H1 (cell line): Measurements from ENCODE around the gene LITAF. TPM values are rescaled to one million over a fixed set of nuclear protein-coding genes. Genes with fewer than 3 reads are reported as not detected.

ENCODE experiments used
- ASH2L ChIP-seq: fragments of 200-600, 300-600 bp; sonication (generic); IDR thresholded peaks from one replicate; pipeline ENCODE4 v1.7.1; 2017; ENCODE audit warnings: low read length
- CHD7 ChIP-seq: fragments of 300-600 bp; sonication (generic); IDR thresholded peaks from 2 replicates; pipeline ENCODE4 v1.7.1; 2012; ENCODE audit warnings: low read length, moderate library complexity, mild to moderate bottlenecking, inconsistent platforms; ENCODE audit not compliant: insufficient replicate concordance
- HDAC2 ChIP-seq, 2 experiments: fragments of 300-600 bp in 1 of 2; sonication (generic) in 1 of 2; IDR thresholded peaks; 2 replicates each; pipeline ENCODE4 v1.6.1; 2011 to 2012; ENCODE audit warnings: low read depth in 2 of 2, low read length in 2 of 2, mild to moderate bottlenecking in 2 of 2, moderate library complexity in 2 of 2, borderline replicate concordance in 1 of 2, inconsistent platforms in 1 of 2
- polyA plus RNA-seq, 7 experiments: library from polyadenylated mRNA; depleted of rRNA in 3 of 7; stranded (reverse) in 5 of 7; unstranded in 2 of 7; fragments of >200 nt in 5 of 7; fragments of 200-250 nt in 2 of 7; gene quantifications; 1 replicate in 5 of 7; 2 replicates in 1 of 7; 4 replicates in 1 of 7; pipeline versions ENCODE4 v1.2.1 to v1.2.3, GENCODE V29; 2011 to 2013; ENCODE audit warnings: missing spikeins in 2 of 7, mixed read lengths in 2 of 7
- total RNA-seq: library from RNA; stranded (reverse); fragmentation: NEBNext Ultra II Directional; extraction: Animal tissue kit (Norgen Biotek cat#: 25700); gene quantifications from 2 replicates; pipeline ENCODE4 v1.2.1, GENCODE V29; 2021

LITAF gene
- total and polyA plus RNA-seq, 2 of the 8 experiments (the other 6 are each of a cell fraction or from before 2014, with no cell fraction given) = 165 to 205 TPM

- TF ChIP-seq ASH2L = no peak
- no peak for TF ChIP-seq CHD7
- TF ChIP-seq HDAC2 (IDR thresholded peaks at IDR 0.05; ENCODE audit: borderline replicate concordance in 1 of 2, low read depth in 2 of 2, low read length in 2 of 2) = no peak
Measured at GRCh38 chr16:11620243-11621003, 33.7 kb upstream of the LITAF start (continued).
